DMS114 treated with DMSO at 0.1 percent for 48 hours (cell line): ENCODE data around the gene LDHAL6B.

Experiments used
- DNase-seq: peaks from one replicate; lab custom pipeline; 2025; ENCODE audit not compliant: unreplicated experiment; lab: John Stamatoyannopoulos, UW

Gene LDHAL6B

DNA sequence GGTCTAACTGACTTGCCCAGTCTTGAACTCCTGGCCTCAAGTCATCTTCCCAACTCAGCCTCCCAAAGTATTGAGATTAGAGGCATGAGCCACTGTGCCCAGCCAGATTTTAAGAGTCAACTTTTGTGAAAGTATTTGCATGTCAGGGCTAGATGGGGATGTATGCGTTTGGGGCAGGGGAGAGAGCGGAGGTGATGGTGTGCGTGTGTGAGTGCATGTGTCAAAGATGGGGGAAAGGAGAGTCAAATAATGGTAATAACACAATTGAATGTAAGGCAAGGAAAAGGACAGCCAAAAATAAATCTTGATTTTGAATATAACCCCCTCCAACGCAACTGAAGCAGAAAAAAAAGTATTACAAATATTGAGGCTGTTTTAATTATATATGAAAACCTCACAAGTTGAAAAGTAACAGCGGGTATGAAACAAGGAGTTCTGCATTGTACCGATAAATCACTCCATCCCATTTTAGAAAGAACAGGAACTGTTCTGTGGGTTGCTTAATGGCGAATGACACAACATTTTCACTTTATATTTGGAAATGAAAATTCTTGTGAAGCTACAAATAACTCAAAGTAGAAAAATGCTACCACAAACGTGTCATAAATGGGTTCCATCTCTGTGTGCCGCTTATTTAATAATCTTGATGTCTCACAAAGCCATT is 29.9 kb upstream of the LDHAL6B start:
- DNase-seq, result no peak

DNA sequence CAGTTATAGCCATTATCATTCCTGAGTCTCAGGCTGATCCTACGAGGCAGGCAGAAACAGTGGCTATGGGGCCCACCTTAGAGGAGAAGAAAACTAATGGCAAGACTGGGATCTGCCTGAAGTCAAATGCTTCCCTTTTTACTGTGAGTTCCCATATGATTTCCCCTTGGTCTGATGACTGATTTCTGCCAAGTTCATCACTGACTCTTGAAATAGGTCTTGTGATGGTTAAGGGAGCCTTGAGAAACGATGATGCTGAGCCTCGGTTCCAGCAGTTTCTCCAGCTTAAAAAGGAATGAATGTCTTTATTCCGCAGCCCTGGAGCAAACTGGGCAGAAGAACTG is 29.4 kb upstream of the LDHAL6B start:
- DNase-seq, result no peak

DNA sequence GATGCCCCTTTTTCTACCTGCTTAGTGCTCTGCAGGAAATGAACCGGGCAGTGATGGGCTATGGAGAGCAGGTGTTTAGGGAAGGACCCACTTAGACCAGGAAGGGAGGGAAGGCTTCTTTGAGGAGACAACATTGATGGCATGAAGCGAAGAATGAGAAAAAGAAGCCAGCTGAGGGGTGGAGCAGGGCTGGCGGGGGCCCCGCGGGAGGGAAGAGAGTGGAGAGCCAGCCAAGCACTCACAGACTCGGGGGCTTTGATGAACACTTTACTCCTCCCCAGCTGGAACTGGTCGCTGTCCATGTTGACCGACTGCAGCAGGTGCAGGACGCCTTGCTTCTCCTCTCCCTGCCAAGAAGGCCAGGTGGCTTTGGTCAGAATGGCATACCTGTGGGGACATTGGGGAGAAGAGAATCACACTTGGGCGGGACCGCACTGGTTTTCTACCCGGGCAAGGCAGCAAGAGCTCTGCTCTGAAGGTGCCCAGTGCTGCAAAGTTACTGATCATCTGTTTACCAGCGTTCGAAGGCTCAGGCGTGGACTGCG is 28.4 kb upstream of the LDHAL6B start:
- DNase-seq, result no peak

DNA sequence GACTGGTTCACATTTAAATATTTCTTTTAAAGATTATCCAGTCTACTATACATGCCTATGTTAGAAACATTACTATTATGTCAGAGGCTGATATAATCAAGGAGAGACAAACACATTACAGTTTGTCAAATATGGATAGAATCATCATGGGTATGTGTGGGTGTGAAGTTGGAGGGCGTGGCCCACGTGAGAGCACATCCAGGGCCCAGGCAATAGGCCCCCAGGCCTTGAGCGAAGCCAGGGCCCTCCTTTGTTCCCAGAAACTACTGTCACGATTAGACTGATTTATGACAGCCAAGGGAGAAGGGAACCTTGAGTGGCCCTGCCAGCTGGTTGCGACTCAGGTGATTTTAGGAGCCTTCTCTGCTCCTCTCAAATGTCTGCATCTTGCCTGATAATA is 26.9 kb upstream of the LDHAL6B start:
- no peak for DNase-seq

DNA sequence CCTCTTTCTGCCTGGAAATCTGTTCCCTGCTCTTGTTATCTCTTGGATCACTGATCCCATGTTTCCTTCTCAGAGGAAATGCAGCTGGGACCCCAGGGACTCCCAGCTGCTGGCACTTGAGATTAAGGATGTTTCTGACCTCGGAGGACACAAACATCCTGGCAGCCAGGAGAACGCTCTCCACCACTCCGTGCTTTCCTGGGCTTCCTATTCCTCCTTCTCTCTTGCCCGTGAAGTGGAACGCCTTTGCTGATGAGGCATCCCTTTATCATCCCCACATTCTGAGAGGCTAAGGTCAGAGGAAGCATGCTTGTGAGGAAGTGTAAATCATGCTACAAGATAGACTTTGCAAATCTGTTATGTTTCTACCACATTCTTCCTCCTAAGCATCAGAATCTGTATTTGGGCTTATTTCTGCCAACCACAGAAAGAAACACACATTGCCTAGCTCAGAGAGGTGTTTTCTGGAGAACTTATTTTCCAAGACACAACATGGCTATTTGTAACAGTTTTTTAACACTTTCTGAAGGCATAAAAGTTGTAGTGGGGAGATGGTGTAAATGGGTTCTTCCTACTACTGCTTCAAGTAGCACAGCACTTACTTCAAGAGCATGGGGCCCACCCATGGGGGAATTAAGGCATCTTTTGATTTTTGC is 25.6 kb upstream of the LDHAL6B start:
- no peak for DNase-seq

DNA sequence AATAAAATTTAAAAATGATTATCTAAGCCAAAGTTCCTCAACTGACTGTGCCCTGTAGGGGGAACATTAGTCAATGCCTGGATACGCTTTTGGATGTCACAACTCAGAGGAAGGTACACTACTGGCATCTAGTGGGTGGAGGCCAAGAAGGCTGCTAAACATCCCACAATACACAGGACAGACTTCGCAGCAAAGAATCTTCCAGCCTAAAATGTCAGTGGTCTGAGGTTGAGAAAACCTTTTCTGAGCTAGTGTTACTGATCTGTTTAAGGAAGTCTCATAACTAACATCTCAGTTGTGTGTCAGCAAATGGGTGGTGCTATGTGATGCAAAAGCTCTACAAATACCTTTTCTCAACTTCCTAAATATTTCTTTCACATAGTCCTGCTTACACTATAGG is 20.9 kb upstream of the LDHAL6B start:
- DNase-seq, result no peak

DNA sequence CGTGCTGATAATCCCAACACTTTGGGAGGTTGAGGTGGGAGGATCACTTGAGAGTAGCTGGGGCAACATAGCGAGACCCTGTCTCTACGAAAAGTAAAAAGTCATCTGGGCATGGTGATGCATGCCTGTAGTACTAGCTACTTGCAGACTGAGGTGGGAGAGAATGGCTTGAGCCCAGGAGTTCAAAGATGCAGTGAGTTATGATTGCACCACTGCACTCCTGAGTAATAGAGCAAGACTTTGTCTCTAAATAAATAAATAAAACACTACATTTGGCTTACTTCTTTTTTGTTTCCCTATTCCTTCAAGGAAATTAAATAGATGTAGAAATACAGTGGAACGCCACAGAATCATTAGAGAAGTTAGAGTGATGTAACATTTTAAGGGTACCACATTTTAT is 20.1 kb upstream of the LDHAL6B start:
- DNase-seq, result no peak

DNA sequence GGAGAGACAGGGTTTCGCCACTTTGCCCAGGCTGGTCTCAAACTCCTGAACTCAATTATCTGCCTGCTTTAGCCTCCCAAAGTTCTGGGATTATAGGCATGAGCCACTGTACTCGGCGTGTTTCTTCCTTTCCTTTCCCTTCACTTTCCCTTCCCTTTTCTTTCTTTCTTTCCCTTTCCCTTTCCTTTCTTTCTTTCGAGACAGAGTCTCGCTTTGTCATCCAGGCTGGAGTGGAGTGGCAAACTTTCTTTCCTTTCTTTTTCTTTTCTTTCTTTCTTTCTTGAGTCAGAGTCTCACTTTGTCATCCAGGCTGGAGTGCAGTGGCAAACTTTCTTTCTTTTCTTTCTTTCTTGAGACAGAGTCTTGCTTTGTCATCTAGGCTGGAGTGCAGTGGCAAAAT is 17.4 kb upstream of the LDHAL6B start:
- DNase-seq, result no peak

DNA sequence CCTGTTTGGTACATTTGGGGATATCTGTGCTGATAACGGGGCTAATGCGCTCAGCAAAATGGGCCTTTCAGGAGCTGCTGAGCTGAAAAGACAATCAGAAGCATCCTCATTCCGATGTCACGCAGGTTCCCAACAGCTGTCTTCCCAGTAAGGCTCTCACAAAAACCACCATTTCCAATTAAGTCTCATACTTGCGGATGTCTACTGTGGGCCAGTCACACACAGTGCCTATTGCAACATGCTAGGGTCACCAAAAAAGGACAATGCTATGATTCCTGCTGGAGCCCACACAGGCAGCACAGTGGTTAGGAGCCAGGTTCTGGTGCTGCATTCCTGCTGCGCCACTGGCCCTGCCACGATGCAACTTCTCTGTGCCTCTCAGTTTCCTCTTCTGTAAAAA is 16.4 kb upstream of the LDHAL6B start:
- DNase-seq, result no peak

DNA sequence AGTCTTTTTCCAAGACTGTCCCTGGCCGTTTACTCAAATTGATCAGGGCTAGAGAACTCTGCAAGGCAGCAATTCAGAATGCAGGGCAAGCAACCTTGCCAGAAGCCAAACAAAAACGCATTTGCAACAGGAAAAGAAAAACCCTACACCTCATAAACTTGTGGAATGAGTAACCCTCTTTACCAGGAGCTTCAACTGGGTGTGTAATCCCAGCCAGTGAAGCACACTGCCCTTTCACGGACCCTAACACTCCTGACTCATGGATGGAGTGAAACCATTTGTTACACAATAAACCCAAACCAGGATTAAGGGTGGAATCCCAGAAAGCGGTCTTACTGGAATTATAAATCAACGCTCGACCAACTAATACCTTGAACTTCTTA is 14.8 kb upstream of the LDHAL6B start:
- no peak for DNase-seq

DNA sequence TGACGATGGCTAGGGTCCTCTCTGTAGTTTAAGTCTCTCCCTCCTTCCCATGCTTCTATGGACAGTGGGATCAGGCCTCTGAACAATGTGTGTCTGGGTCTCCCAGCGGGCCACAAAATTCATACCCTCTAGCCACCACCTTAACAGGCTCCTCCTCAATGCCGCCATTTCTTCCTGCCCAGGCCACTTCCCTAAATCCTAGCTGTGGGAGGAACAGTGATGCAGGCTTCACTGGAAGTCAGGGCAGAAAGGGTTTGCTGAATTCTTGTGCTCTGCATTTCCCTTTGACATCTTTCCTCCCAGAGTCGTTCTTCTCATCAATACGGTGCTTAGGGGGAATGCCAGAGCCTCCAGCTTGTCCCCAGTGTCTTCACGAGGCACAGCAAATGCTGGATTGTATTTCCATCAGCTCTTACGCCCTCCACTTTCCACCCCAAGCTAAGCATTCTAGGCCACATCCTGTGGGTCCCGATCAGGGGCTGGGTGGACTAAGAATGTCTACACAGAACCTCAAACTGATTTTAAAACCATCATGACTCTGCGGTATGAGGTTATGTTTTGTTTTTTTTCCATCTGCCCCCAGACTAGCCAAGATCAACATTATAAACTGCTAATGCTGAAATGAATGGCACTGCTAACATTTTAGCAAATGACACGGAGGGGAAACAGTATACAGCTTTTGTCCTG is 11.9 kb upstream of the LDHAL6B start:
- no peak for DNase-seq

DNA sequence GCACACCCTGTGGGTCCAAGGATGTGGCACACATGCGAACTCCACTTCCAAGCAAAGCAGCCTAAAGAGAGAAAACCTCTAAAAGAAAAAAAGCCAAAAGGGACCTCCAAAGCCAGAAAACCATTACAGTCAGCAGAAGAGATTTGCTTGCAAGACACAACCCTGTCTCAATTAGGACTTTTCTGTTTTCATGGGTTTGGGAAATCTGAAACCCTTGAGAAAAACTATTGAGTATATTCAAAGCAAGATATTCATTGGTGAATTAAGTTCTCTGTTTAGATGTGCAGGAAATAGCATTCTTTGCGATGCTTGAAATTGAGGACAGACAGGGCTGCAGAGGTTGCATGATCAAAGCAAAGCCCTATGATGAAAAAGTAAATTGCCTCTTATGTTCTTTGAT is 10.2 kb upstream of the LDHAL6B start:
- DNase-seq, result no peak

DNA sequence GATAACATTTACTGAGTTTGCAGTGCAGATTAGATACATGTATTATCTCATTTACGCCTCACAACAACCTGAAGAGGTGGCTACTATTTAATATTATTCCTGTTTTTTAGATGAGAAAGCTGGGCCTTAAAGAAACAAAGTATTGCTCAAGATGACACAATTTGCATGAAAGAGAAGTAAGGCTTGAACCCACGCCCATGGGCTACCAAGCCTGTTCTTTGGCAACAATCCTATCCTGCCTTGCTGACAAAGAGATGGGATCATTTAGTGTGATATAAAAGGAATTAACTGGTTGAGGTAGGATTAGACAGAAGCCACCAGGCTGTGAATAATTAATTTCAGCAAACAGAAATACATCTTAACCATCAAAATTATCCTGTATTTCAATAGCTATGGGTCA is 9.2 kb upstream of the LDHAL6B start:
- DNase-seq, result no peak

DNA sequence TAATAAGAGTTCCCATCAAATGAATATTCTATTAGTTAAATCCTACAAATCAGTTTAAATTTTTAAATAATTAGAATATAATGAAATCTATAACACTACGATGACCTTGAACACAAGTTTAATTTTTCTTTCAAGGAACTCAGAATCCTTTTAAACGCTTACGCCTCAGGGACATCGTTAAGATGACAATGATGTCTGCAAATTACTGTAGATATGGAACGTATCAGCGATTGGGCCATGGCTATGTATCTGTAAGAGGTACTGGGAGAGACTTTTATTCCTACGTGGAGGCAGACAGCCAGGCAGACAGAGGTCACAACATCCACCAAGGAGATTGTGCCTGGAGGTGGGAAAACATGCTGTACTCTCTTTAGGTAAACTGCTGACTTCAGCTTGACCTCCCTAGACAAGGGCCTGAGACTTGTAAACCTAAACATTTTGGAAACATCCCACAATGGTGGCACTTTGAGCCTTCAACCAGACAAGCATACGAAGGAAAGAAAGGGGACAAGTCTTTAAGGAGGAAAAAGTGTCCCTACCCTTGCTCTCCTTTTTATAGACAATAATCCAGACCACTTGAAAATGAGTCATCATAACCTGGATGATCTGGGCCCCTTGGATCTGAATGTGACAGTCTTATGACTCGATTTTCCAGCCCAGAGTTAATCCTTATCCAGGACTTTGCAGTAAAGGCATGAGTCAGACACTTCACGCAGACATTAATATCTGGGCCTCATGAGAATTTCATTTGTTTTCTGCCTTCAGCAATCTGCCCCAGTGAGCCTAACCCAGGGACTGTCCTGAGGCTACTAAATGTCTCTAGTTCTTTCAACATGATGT is 6.8 kb upstream of the LDHAL6B start:
- no peak for DNase-seq

DNA sequence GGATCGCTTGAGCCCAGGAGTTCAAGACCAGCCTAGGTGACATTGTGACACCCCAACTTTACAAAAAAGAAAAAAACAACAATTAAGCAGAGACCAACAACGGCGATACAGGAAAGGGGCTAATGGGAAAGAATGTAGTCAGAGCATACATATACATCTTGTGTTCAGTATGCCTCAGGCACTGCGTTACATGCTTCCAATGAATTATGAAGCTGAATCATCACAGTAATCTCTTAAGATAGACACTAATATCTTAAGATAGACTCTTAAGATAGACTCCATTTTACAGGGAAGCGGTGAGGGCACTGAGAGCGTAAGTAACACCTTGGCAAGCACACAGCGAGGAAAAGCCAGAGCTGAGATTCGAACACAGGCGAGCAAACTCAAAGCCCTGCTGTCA is 6.1 kb upstream of the LDHAL6B start:
- DNase-seq, result no peak

DNA sequence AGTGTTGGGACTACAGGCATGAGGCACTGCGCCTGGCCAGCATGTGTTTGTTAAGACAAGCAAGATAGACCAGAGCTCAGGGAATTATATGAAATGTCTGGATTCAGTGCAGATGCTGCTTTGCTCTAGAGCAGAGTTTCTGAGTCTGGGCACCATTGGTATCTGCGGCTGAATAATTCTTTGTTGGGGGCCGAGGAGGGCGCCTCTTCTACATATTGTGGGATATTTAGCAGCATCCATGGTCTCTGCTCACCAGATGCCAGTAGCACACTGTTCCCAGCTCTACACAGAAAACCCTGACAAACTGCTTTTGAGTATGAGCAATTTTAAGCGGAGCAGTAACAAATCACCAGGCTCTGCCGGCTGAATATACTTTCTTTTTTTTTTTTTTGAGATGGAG is 3.6 kb upstream of the LDHAL6B start:
- DNase-seq, result no peak

DNA sequence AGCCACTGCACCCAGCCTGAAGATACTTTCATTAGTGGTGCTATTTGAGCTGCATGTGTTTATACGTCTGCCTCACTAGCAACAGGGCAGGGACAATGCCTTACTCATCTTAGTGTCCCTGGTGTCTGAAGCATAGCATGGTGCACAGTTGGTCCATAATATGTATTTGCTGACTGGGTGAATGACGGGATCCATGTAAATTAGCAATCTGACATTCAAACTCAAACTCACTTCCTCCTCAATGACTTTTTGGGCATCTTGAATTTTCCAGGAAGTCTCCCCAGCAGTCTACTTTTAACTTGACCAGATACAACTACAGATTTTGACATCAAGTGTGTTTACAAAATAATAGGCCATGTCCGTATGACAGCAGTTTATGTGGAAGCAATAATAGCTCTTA is 3.0 kb upstream of the LDHAL6B start:
- no peak for DNase-seq

DNA sequence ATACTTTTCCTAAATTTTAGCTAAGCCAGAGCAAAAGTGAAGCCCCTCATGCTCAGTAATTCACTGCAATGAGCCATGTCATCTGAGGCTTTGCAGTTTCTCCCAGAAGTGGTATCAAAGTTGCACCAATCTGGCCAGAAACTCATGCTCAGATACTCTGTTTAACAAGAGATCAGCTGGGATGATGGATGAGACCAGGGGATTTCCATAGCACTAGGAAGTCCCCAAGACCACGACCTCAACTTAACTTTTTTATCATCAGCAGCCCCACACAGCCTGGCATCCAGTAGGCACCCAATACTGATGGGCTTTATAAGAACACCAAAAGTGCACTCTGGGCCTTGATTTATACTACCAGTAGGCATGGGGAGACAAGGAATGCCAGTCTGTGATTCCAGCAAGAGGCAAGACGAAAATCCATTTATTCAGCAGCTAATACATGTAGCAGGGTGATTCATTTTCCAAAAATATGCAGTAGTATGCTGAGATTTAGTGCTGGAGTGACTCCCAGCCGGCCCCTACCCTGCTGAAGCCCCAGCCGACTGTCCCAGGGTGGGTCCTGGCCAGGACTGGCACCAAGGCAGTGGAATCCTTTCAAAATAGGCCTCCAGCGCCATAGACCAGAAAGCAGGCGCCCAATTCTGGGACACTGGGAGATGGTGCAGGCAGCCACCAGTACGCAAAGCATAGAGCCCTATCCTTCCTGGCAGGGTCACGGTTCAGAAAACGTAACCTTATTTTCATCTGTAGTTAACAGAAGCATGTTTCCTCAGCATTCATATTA is 612 bp upstream of the LDHAL6B start:
- no peak for DNase-seq

DNA sequence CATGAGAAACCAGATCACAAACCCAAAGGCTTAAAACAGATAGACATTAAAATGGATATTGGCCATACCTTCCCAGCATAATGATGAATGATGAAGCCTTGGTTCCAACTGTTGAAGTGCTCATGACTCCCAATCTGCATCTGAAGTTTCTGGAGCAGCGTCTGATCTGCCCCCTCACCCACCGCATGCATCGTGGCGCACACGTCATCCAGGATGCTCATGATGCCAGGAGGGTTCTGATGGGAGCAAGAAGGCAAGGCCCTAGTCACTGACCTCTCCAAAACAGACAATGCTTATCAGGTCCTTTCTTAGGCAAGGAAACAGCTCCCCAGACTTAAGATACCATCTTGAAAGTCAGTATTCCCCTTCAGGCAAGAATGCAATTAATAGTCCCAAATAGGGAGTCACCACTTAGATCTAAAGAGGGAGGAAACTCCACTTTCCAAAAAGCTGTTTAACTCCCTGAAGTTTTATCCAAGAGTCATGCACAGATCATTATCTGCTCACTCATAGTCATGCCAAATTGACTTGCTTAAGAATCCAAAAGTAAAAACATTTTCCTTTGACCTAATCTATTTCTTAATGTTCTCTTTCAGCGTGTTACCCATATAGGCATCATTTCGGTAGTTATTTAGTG is 2.1 kb downstream of the LDHAL6B start:
- no peak for DNase-seq

DNA sequence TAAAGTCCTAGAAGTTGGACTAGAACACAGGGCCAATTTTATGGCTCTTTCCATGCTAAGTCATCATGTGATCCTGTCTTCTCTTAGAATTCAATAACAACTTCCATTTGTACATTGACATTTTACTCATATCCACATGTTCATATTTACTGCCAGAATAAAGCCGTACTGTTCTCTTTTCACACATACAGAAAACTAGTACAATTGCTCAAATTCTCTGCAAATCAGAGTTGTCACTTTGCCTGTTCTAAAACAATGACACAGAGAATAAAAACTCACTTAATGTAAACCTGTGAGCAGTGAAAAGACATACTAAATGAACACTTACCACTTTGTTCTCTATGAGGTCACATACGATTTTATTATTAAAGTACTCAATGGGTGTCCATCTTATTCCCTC is 3.5 kb downstream of the LDHAL6B start:
- DNase-seq, result no peak
